Thoracic aorta (tissue), 2 donors: ENCODE measurements around the gene THRAP3. TPM values are rescaled to one million over a fixed set of nuclear protein-coding genes. Genes with fewer than 3 reads are reported as not detected.

Experiments
- ATAC-seq: fragments of 150-250 bp; one replicate; pipeline ENCODE4 v1.8.0; 2017; ENCODE audit warnings: low read depth; ENCODE audit not compliant: insufficient number of reproducible peaks, low FRiP score
- DNase-seq: peaks from one replicate; pipeline ENCODE4 v3.0.0-alpha.2; 2020; ENCODE audit warnings: low spot score
- H3K27ac ChIP-seq, 2 donors: fragments of 200-600 bp; sonication (generic); 1 replicate in 1 of 2; 2 replicates in 1 of 2; pipeline ENCODE4 v1.5.1; 2016; ENCODE audit warnings: mild to moderate bottlenecking in 2 of 2, moderate library complexity in 2 of 2
- H3K27me3 ChIP-seq: fragments of 200-600 bp; sonication (generic); replicated peaks from 2 replicates; pipeline ENCODE4 v1.6.0; 2016; ENCODE audit warnings: mild to moderate bottlenecking; ENCODE audit not compliant: insufficient read depth
- H3K36me3 ChIP-seq: fragments of 200-600 bp; sonication (generic); one replicate; pipeline ENCODE4 v1.5.1; 2016
- H3K4me1 ChIP-seq, 2 donors: fragments of 200-600 bp; sonication (generic); 1 replicate in 1 of 2; 2 replicates in 1 of 2; pipeline versions ENCODE4 v1.5.1 to v1.6.0; 2016; ENCODE audit warnings: low read depth in 2 of 2, mild to moderate bottlenecking in 1 of 2; ENCODE audit not compliant: control insufficient read depth in 1 of 2
- H3K4me3 ChIP-seq: fragments of 200-600 bp; sonication (generic); 2 replicates; pipeline ENCODE4 v1.5.1; 2016; ENCODE audit warnings: mild to moderate bottlenecking
- H3K9me3 ChIP-seq: fragments of 200-600 bp; sonication (generic); 2 replicates; pipeline ENCODE4 v1.5.1; 2016
- CTCF ChIP-seq: fragments of 200-600 bp; sonication (generic); IDR thresholded peaks from one replicate; pipeline ENCODE4 v1.5.1; 2019; ENCODE audit warnings: antibody characterized with exemption
- total RNA-seq, 2 donors: library from RNA; depleted of rRNA; stranded (reverse); fragments of >200 nt; gene quantifications; one replicate each; pipeline versions ENCODE4 v1.1.0 to v1.2.3, GENCODE V29; 2016

THRAP3 gene
- total RNA-seq, 2 donors from 2014 or later, result 49.3 to 111 TPM

GRCh38 chr1:36273024-36273423 lies 48.8 kb downstream of the THRAP3 start:
- ATAC-seq (no peak), DNase-seq (no peak)
- H3K9me3 ChIP-seq, result no peaks in the 10 kb centered on the region
- no peaks in the 10 kb centered on the region for H3K27me3 ChIP-seq
- H3K36me3 ChIP-seq, result peaks cover 9% of the 10 kb centered on the region
- H3K27ac ChIP-seq, result no peak overlapping the region
- no peak overlapping the region for H3K4me3 ChIP-seq
- peaks cover 0 to 9% of the 10 kb centered on the region in 2 donors for H3K4me1 ChIP-seq
- TF ChIP-seq CTCF, result no peak

- H3K4me1 ChIP-seq, result peaks cover 2 to 12% of the 10 kb centered on the region in 2 donors
- H3K36me3 ChIP-seq, result peaks cover 9% of the 10 kb centered on the region
- DNase-seq (no peak), ATAC-seq (no peak)
- no peaks in the 10 kb centered on the region for H3K27me3 ChIP-seq
- H3K27ac ChIP-seq, result no peak overlapping the region
- TF ChIP-seq CTCF, result no peak
- no peak overlapping the region for H3K4me3 ChIP-seq
- no peaks in the 10 kb centered on the region for H3K9me3 ChIP-seq
Observed at GRCh38 chr1:36274201-36274600, 50.0 kb downstream of the THRAP3 start.

GRCh38 chr1:36276688-36277087 lies 52.4 kb downstream of the THRAP3 start:
- no peaks in the 10 kb centered on the region for H3K9me3 ChIP-seq
- ATAC-seq (no peak), DNase-seq (no peak)
- no peak overlapping the region for H3K4me3 ChIP-seq
- H3K36me3 ChIP-seq, result peaks cover 4% of the 10 kb centered on the region
- no peak for TF ChIP-seq CTCF
- H3K27me3 ChIP-seq, result no peaks in the 10 kb centered on the region
- peaks cover 10 to 28% of the 10 kb centered on the region in 2 donors for H3K4me1 ChIP-seq
- no peak overlapping the region for H3K27ac ChIP-seq

- DNase-seq, result no peak
- H3K9me3 ChIP-seq, result no peaks in the 10 kb centered on the region
- peaks cover 10 to 37% of the 10 kb centered on the region in 2 donors for H3K4me1 ChIP-seq
- H3K27me3 ChIP-seq, result no peaks in the 10 kb centered on the region
- TF ChIP-seq CTCF, result no peak
- ATAC-seq, result no peak
- no peaks in the 10 kb centered on the region for H3K36me3 ChIP-seq
- H3K27ac ChIP-seq, result peak overlapping the region in 1 of 2 donors; percentile 6
- H3K4me3 ChIP-seq, result no peak overlapping the region
Observed at GRCh38 chr1:36279110-36279788, 55.0 kb downstream of the THRAP3 start.

- Histone ChIP-seq H3K4me3 (no peak overlapping the region), H3K4me1 (peaks cover 10 to 41% of the 10 kb centered on the region in 2 donors), H3K9me3 (no peaks in the 10 kb centered on the region), H3K36me3 (peaks cover 3% of the 10 kb centered on the region), H3K27me3 (no peaks in the 10 kb centered on the region), H3K27ac (peak overlapping the region in 1 of 2 donors; percentile 6)
- TF ChIP-seq CTCF, result no peak
- ATAC-seq (no peak), DNase-seq (no peak)
Observed at GRCh38 chr1:36279789-36280296, 55.6 kb downstream of the THRAP3 start.
